Upper lobe of left lung (tissue), 6 donors: ENCODE measurements around the gene SRSF2. TPM values are rescaled to one million over a fixed set of nuclear protein-coding genes. Genes with fewer than 3 reads are reported as not detected.
"Not testable (repeated sequence)": the region's sequence is repeated elsewhere in the genome, so short reads cannot be mapped to it uniquely, and the experiment has no call there.

Source experiments
- ATAC-seq, 2 donors: fragments of 200-7000 bp; cut with Tn5 transposase; one replicate each; pipeline ENCODE4 v1.9.1; 2022; ENCODE audit warnings: mild to moderate bottlenecking in 2 of 2, moderate library complexity in 2 of 2; ENCODE audit not compliant: low FRiP score in 2 of 2
- DNase-seq, 2 donors: peaks; one replicate each; pipeline ENCODE4 v3.0.0-alpha.2; 2019 to 2020
- H3K27ac ChIP-seq, 4 donors: fragments of 200-600 bp; sonication (generic); one replicate each; pipeline ENCODE4 v1.5.1; 2016 to 2019
- H3K27me3 ChIP-seq, 4 donors: fragments of 200-600 bp; sonication (generic); one replicate each; pipeline ENCODE4 v1.5.1; 2017 to 2019
- H3K36me3 ChIP-seq, 4 donors: fragments of 200-600 bp; sonication (generic); one replicate each; pipeline ENCODE4 v1.5.1; 2016 to 2019
- H3K4me1 ChIP-seq, 4 donors: fragments of 200-600 bp; sonication (generic); one replicate each; pipeline ENCODE4 v1.5.1; 2018 to 2019
- H3K4me3 ChIP-seq, 4 donors: fragments of 200-600 bp; sonication (generic); one replicate each; pipeline ENCODE4 v1.5.1; 2017 to 2019; ENCODE audit warnings: mild to moderate bottlenecking in 2 of 4, moderate library complexity in 1 of 4
- H3K9me3 ChIP-seq, 4 donors: fragments of 200-600 bp; sonication (generic); one replicate each; pipeline ENCODE4 v1.5.1; 2018 to 2019
- EP300 ChIP-seq, 4 donors: sonication (generic); formaldehyde crosslinking; IDR thresholded peaks; one replicate each; pipeline ENCODE4 v1.5.1; 2017; ENCODE audit warnings: antibody characterized with exemption in 4 of 4, control low read depth in 2 of 4
- POLR2A ChIP-seq, 4 donors: fragments of 450-650 bp; IDR thresholded peaks; one replicate each; pipeline ENCODE4 v1.5.1; 2016 to 2017; ENCODE audit warnings: antibody characterized with exemption in 4 of 4, mild to moderate bottlenecking in 2 of 4
- POLR2AphosphoS5 ChIP-seq, 2 donors: sonication (generic); formaldehyde crosslinking; IDR thresholded peaks; one replicate each; pipeline ENCODE4 v1.5.1; 2017; ENCODE audit warnings: antibody characterized with exemption in 2 of 2
- WGBS, 2 donors: methylation state at CpG; one replicate each; pipeline ENCODE4 v1.1.5; 2017 to 2018; 5-methylcytosine and 5-hydroxymethylcytosine counted together
- total RNA-seq, 6 donors: library from RNA; depleted of rRNA in 4 of 6; stranded (reverse); fragments of >200 nt in 4 of 6; gene quantifications; one replicate each; pipeline versions ENCODE4 v1.1.0 to v1.2.1, GENCODE V29; 2016 to 2021
- TF ChIP-seq, protein P1 (sequence below), 6 experiments: fragments of 450-650 bp in 4 of 6; fragments of 200-600 bp in 2 of 6; sonication (generic) in 2 of 6; IDR thresholded peaks; one replicate each; pipeline ENCODE4 v1.5.1; 2016 to 2019; ENCODE audit warnings: antibody characterized with exemption in 6 of 6
- donor health status: DM: no; HTN: no; CAD: no; lungs with moderate emphysema.
- donor health status: DM: no; HTN: yes; CAD: no; lungs with severe emphysema.

SRSF2 gene
- total RNA-seq, 6 donors from 2014 or later = 133 to 454 (median 211) TPM

GRCh38 chr17:76713765-76714164, 23.4 kb downstream of the SRSF2 start:
- H3K36me3 ChIP-seq = peaks cover 6 to 56% (median 39%) of the 10 kb centered on the region in 4 donors
- WGBS, 2 donors = 93 to 94% methylated on average over 7 of the region's 7 CpGs
- TF ChIP-seq, protein P1, sequence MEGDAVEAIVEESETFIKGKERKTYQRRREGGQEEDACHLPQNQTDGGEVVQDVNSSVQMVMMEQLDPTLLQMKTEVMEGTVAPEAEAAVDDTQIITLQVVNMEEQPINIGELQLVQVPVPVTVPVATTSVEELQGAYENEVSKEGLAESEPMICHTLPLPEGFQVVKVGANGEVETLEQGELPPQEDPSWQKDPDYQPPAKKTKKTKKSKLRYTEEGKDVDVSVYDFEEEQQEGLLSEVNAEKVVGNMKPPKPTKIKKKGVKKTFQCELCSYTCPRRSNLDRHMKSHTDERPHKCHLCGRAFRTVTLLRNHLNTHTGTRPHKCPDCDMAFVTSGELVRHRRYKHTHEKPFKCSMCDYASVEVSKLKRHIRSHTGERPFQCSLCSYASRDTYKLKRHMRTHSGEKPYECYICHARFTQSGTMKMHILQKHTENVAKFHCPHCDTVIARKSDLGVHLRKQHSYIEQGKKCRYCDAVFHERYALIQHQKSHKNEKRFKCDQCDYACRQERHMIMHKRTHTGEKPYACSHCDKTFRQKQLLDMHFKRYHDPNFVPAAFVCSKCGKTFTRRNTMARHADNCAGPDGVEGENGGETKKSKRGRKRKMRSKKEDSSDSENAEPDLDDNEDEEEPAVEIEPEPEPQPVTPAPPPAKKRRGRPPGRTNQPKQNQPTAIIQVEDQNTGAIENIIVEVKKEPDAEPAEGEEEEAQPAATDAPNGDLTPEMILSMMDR (IDR thresholded peaks at IDR 0.05) = no peak
- peaks cover 35 to 60% (median 46%) of the 10 kb centered on the region in 4 donors for H3K4me1 ChIP-seq
- ATAC-seq (no peak), DNase-seq (no peak)
- H3K4me3 ChIP-seq = no peak overlapping the region
- H3K9me3 ChIP-seq = no peaks in the 10 kb centered on the region
- H3K27ac ChIP-seq = peak overlapping the region in 1 of 4 donors; percentile 85
- H3K27me3 ChIP-seq = no peaks in the 10 kb centered on the region

DNA sequence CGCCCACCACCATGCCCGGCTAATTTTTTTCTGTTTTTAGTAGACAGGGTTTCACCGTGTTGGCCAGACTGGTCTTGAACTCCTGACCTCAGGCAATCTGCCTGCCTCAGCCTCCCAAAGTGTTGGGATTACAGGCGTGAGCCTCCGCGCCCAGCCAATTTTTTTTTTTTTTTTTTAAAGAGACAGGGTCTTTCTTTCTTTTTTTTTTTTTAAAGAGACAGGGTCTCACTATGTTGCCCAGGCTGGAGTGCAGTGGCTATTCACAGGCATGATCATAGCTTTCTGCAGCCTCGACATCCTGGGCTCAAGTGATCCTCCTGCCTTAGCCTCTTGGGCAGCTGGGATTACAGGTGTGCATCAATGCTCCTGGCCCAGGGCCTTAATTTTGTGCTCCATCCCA, 24.8 kb downstream of the SRSF2 start:
- not testable (repeated sequence) for H3K27me3 ChIP-seq, DNase-seq, ATAC-seq, H3K4me3 ChIP-seq, H3K9me3 ChIP-seq
- Histone ChIP-seq H3K36me3 (peaks cover 0 to 42% (median 24%) of the 10 kb centered on the region in 4 donors), H3K4me1 (peaks cover 45 to 70% (median 59%) of the 10 kb centered on the region in 4 donors), H3K27ac (peak overlapping the region in 2 of 4 donors; percentile 67 to 73)
- WGBS, 2 donors = 70 to 75% methylated on average over 7 of the region's 7 CpGs

- Histone ChIP-seq H3K4me3 (peak within 1 kb of the TSS; percentile 66 to 86 (median 78)), H3K4me1 (peaks cover 34 to 57% (median 47%) of the 10 kb centered on the region in 4 donors), H3K9me3 (no peaks in the 10 kb centered on the region), H3K27me3 (no peaks in the 10 kb centered on the region), H3K36me3 (peaks cover 0 to 29% (median 13%) of the 10 kb centered on the region in 4 donors), H3K27ac (peak within 1 kb of the TSS; percentile 83 to 94 (median 84))
- WGBS, 2 donors = 19 to 20% methylated on average over 9 to 14 of the region's 56 CpGs
- ATAC-seq (peak; percentile 75 to 76), DNase-seq (peak; percentile 69 to 95)
- TF ChIP-seq, protein P1 (IDR thresholded peaks at IDR 0.05) = no peak
- peak in 1 of 4 donors; percentile 22 for TF ChIP-seq POLR2A (IDR thresholded peaks at IDR 0.05)
- TF ChIP-seq EP300 (IDR thresholded peaks at IDR 0.05) = no peak
- TF ChIP-seq POLR2AphosphoS5 (IDR thresholded peaks at IDR 0.05) = peak in 1 of 2 donors; percentile 55
These were observed 26.1 kb downstream of the SRSF2 start, which contains the start of gene MXRA7 for GRCh38 chr17:76710863-76711611. Gene MXRA7 (minus strand): TSS chr17:76710965. CDS start chr17:76710946, 19 bp downstream.

GRCh38 chr17:76709951-76710862, 26.9 kb downstream of the SRSF2 start:
- Histone ChIP-seq H3K27ac (peak overlapping the region; percentile 83 to 94 (median 84)), H3K36me3 (peaks cover 0 to 21% (median 8%) of the 10 kb centered on the region in 4 donors), H3K4me3 (peak overlapping the region; percentile 66 to 86 (median 78)), H3K4me1 (peaks cover 29 to 49% (median 40%) of the 10 kb centered on the region in 4 donors)
- not testable (repeated sequence) for H3K27me3 ChIP-seq, H3K9me3 ChIP-seq
- WGBS, 2 donors = 17 to 22% methylated on average over 17 to 18 of the region's 79 CpGs
- DNase-seq (peak in 1 of 2 donors; percentile 86), ATAC-seq (peak in 1 of 2 donors; percentile 32)
- TF ChIP-seq POLR2AphosphoS5 (IDR thresholded peaks at IDR 0.05) = peak in 1 of 2 donors; percentile 14

DNA sequence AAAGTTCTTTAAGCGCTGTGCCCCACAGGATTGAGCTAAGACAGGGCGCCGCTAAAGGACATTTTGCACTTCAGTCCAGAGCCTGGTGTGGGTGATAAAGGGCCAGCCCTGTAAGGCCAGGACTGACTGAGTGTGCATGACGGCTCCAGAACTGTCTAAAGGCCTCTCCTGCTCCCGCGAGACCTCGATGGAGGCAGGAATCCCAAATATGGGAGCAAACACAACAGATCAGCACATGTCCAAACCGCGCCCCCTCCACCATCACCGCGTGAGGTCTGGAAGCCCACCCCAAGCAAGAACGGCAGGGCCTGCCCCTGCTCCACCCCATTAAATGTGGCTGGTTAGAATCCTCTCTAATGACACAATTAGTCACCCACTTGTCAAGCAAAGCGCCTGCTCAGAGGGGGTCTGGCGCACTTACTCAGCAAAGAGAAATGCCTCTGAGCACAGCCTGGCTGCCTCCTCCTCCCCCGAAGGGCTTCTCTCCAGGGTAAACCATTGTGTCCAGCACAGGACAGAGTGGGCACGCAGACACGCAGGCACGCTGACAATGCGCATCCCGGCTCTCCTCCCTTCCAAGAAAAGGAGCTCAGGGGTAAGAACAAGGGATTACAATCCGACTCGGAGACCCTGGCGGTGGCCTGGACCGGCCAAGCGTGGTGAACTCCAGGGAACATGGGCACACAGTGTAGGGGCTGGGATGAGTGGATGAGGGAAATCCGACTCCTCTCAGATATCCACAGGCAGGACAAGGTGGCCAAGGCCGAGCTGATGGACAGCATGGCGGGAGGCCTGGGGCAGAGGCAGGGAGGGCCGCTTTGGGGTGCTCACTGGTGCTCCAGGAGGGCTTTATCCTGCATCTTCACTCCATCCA, 27.8 kb downstream of the SRSF2 start:
- Histone ChIP-seq H3K36me3 (peaks cover 0 to 18% (median 7%) of the 10 kb centered on the region in 4 donors), H3K9me3 (no peaks in the 10 kb centered on the region), H3K4me1 (peaks cover 22 to 42% (median 35%) of the 10 kb centered on the region in 4 donors), H3K4me3 (peak overlapping the region; percentile 33 to 82 (median 70)), H3K27ac (peak overlapping the region; percentile 83 to 94 (median 84)), H3K27me3 (no peaks in the 10 kb centered on the region)
- DNase-seq (peak; percentile 55 to 79), ATAC-seq (peak; percentile 82)
- WGBS, 2 donors = 57 to 69% methylated on average over 19 to 29 of the region's 29 CpGs
- TF ChIP-seq, protein P1 (IDR thresholded peaks at IDR 0.05) = no peak
- no peak for TF ChIP-seq EP300 (IDR thresholded peaks at IDR 0.05)
- peak in 2 of 4 donors; percentile 9 to 18 for TF ChIP-seq POLR2A (IDR thresholded peaks at IDR 0.05)
- peak; percentile 42 to 58 for TF ChIP-seq POLR2AphosphoS5 (IDR thresholded peaks at IDR 0.05)
